RWPE1 (cell line): ENCODE data around the gene TBXAS1.

ENCODE experiments used
- CTCF ChIA-PET: fragments of 350-600 bp; sonication (Branson Sonifier 250); formaldehyde crosslinking; extraction: SDS; loops from one replicate; lab custom pipeline; 2021; lab: Yijun Ruan, JAX
- POLR2A ChIA-PET: fragments of 400-600 bp; formaldehyde crosslinking; extraction: SDS; loops from one replicate; lab custom pipeline; 2020; ENCODE audit warnings: antibody characterized with exemption; ENCODE audit not compliant: low non-redundant PET; lab: Yijun Ruan, JAX
- DNase-seq: peaks from one replicate; pipeline ENCODE4 v3.0.0; 2012; ENCODE audit warnings: low spot score
- H3K27ac ChIP-seq: fragments of 450-650 bp; 2 replicates; pipeline ENCODE4 v1.5.1; 2017
- CTCF ChIP-seq: fragments of 450-650 bp; conservative IDR thresholded peaks from 2 replicates; pipeline ENCODE4 v1.5.1; 2017; ENCODE audit warnings: low read depth, mild to moderate bottlenecking

The TBXAS1 gene

GRCh38 chr7:140033036-140033435 lies 204.0 kb downstream of the TBXAS1 start:
- ChIA-PET POLR2A (no interaction called here), CTCF (no interaction called here)
- no peak for TF ChIP-seq CTCF

GRCh38 chr7:140033779-140034363 lies 204.8 kb downstream of the TBXAS1 start:
- POLR2A ChIA-PET, result no interaction called here
- peak overlapping the region; percentile 86 for H3K27ac ChIP-seq
- CTCF ChIA-PET, result interaction anchor here (0.7 kb wide), 1 partner anchor 584 kb away, joined by 3 read pairs; no protein-coding TSS in a partner anchor
- peak; percentile 62 for DNase-seq
- TF ChIP-seq CTCF, result no peak

More at GRCh38 chr7:140033036-140033435, 204.0 kb downstream of the TBXAS1 start:
- peak; percentile 34 for DNase-seq
- H3K27ac ChIP-seq, result peak overlapping the region; percentile 86

- CTCF ChIA-PET, result interaction anchor here (0.7 kb wide), 1 partner anchor 585 kb away, joined by 3 read pairs; no protein-coding TSS in a partner anchor
- peak overlapping the region; percentile 86 for H3K27ac ChIP-seq
- no peak for DNase-seq
- POLR2A ChIA-PET, result no interaction called here
- no peak for TF ChIP-seq CTCF
Observed at GRCh38 chr7:140034421-140034820, 205.4 kb downstream of the TBXAS1 start.

- peak; percentile 46 for DNase-seq
- POLR2A ChIA-PET, result no interaction called here
- TF ChIP-seq CTCF, result no peak
- CTCF ChIA-PET, result no interaction called here
- H3K27ac ChIP-seq, result peak overlapping the region; percentile 39; the same call in 1 of the 2 replicates
Observed at GRCh38 chr7:140035400-140036223, 206.5 kb downstream of the TBXAS1 start.

- DNase-seq, result no peak
- peak overlapping the region; percentile 39; the same call in 1 of the 2 replicates for H3K27ac ChIP-seq
- CTCF ChIA-PET, result no interaction called here
- TF ChIP-seq CTCF, result no peak
- POLR2A ChIA-PET, result no interaction called here
Observed at GRCh38 chr7:140036224-140036962, 207.3 kb downstream of the TBXAS1 start.

GRCh38 chr7:140039066-140039465 lies 210.0 kb downstream of the TBXAS1 start:
- no peak for TF ChIP-seq CTCF
- no peak overlapping the region for H3K27ac ChIP-seq
- ChIA-PET POLR2A (no interaction called here), CTCF (interaction anchor here (0.7 kb wide), 1 partner anchor 27 kb away, joined by 3 read pairs; no protein-coding TSS in a partner anchor)
- no peak for DNase-seq
